RWPE1 (cell line): ENCODE measurements around the gene HCRT.
"Not testable (repeated sequence)": the region's sequence is repeated elsewhere in the genome, so short reads cannot be mapped to it uniquely, and the experiment has no call there.

Experiments used
- CTCF ChIA-PET: fragments of 350-600 bp; sonication (Branson Sonifier 250); formaldehyde crosslinking; extraction: SDS; loops from one replicate; lab custom pipeline; 2021; lab: Yijun Ruan, JAX
- POLR2A ChIA-PET: fragments of 400-600 bp; formaldehyde crosslinking; extraction: SDS; loops from one replicate; lab custom pipeline; 2020; ENCODE audit warnings: antibody characterized with exemption; ENCODE audit not compliant: low non-redundant PET; lab: Yijun Ruan, JAX
- DNase-seq: peaks from one replicate; pipeline ENCODE4 v3.0.0; 2012; ENCODE audit warnings: low spot score
- H3K27ac ChIP-seq: fragments of 450-650 bp; 2 replicates; pipeline ENCODE4 v1.5.1; 2017
- TF ChIP-seq, protein P1 (sequence below): fragments of 450-650 bp; conservative IDR thresholded peaks from 2 replicates; pipeline ENCODE4 v1.5.1; 2017; ENCODE audit warnings: low read depth, mild to moderate bottlenecking

HCRT gene

DNA sequence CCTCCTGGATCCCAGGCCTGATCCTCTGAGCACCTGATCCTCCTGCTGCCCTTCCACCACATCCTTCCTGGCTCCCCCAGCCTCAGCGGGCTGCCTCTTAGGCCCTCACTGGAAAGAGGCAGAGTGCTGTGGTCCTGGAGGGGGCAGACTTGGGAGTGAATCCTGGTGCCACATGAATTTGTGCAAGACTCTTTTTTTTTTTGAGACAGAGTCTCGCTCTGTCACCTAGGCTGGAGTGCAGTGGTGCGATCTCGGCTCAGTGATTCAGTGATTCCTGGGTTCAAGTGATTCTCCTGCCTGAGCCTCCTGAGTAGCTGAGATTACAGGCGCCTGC lies 6.0 kb upstream of the HCRT start:
- TF ChIP-seq, protein P1, sequence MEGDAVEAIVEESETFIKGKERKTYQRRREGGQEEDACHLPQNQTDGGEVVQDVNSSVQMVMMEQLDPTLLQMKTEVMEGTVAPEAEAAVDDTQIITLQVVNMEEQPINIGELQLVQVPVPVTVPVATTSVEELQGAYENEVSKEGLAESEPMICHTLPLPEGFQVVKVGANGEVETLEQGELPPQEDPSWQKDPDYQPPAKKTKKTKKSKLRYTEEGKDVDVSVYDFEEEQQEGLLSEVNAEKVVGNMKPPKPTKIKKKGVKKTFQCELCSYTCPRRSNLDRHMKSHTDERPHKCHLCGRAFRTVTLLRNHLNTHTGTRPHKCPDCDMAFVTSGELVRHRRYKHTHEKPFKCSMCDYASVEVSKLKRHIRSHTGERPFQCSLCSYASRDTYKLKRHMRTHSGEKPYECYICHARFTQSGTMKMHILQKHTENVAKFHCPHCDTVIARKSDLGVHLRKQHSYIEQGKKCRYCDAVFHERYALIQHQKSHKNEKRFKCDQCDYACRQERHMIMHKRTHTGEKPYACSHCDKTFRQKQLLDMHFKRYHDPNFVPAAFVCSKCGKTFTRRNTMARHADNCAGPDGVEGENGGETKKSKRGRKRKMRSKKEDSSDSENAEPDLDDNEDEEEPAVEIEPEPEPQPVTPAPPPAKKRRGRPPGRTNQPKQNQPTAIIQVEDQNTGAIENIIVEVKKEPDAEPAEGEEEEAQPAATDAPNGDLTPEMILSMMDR: no peak
- DNase-seq: no peak
- POLR2A ChIA-PET: no interaction called here
- CTCF ChIA-PET: interaction anchor here (1.1 kb wide), 1 partner anchor 131 kb away, joined by 3 read pairs; no protein-coding TSS in a partner anchor
- H3K27ac ChIP-seq: no peak overlapping the region

- DNase-seq: no peak
- TF ChIP-seq, protein P1: no peak
- H3K27ac ChIP-seq: no peak overlapping the region
- POLR2A ChIA-PET: no interaction called here
- CTCF ChIA-PET: interaction anchor here (0.5 to 0.7 kb wide), 4 partner anchors 58 to 1398 kb away, joined by 3 to 4 read pairs (median 3); no protein-coding TSS in a partner anchor
These were observed 5.4 kb upstream of the HCRT start for GRCh38 chr17:42190491-42191274.

DNA sequence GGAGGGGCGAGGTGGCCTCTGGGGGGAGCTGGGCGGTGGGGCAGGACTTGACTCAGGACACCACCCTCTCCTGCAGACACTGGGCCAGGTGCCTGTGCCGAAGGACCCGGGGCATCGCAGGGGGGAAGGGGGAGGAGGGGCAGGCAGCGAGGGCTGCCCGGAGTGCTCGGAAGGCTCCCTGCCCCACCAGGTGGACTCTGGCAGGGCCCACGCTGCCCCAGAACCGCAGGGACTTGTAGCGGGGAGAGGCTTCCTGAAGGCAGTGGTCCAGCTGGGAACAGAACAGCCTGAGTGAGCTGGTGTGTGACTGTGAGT lies 4.4 kb upstream of the HCRT start:
- no peak for DNase-seq
- POLR2A ChIA-PET: no interaction called here
- TF ChIP-seq, protein P1: no peak
- H3K27ac ChIP-seq: no peak overlapping the region
- CTCF ChIA-PET: no interaction called here

GRCh38 chr17:42188749-42189650 lies 3.7 kb upstream of the HCRT start:
- H3K27ac ChIP-seq: no peak overlapping the region
- TF ChIP-seq, protein P1: no peak
- CTCF ChIA-PET: interaction anchor here (0.6 to 0.7 kb wide), 3 partner anchors 14 to 1297 kb away, joined by 3 read pairs; no protein-coding TSS in a partner anchor
- POLR2A ChIA-PET: no interaction called here
- DNase-seq: no peak

DNA sequence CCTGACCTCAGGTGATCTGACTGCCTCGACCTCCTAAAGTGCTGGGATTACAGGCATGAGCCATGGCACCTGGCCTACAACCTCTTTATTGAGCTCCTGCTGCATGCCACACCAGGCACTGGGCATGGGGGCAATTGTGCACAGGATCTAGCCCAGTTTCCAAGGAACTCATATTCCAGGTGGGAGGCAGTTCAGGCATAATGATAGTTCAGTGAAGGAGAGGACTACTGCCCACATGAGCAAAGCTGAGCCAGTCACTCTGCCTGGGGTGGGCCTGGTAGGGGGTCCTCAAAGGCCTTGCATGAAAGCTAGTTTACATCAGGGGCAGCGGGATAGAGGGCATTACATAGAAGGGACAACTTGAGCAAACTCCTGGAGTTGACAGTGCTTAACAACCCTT lies 2.6 kb upstream of the HCRT start:
- POLR2A ChIA-PET: no interaction called here
- CTCF ChIA-PET: interaction anchor here (0.6 kb wide), 1 partner anchor 120 kb away, joined by 3 read pairs; no protein-coding TSS in a partner anchor
- TF ChIP-seq, protein P1: no peak
- no peak overlapping the region for H3K27ac ChIP-seq
- no peak for DNase-seq

GRCh38 chr17:42186191-42186590 lies 939 bp upstream of the HCRT start:
- not testable (repeated sequence) for DNase-seq

DNA sequence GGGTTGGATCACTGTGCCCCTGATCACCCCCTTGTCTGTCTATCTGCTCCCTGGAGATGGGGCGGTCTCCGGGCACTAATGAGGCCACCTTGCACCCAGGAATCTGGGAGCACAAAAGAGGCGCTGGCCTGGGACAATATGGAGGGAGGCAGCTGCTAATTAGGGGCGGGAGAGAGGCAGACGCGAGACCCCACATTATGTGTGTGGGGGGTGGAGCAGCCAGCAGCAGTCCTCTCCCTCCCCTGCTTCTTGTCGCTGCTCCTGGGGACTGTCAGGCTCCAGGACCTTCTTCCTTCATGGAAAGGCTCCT lies 324 bp upstream of the HCRT start:
- no peak for DNase-seq
- ChIA-PET POLR2A (no interaction called here), CTCF (interaction anchor here (0.7 kb wide), 1 partner anchor 255 kb away, joined by 3 read pairs; the partner anchor contains the start of gene ODAD4)
- TF ChIP-seq, protein P1: no peak
- no peak overlapping the region for H3K27ac ChIP-seq

More at GRCh38 chr17:42186191-42186590, 939 bp upstream of the HCRT start:
- H3K27ac ChIP-seq, POLR2A ChIA-PET: not testable (repeated sequence)
- CTCF ChIA-PET: interaction anchor here (0.7 kb wide), 1 partner anchor 256 kb away, joined by 3 read pairs; the partner anchor contains the start of gene ODAD4
